AG04450 (cell line): ENCODE results near the gene CORO2B. TPM values are rescaled to one million over a fixed set of nuclear protein-coding genes. Genes with fewer than 3 reads are reported as not detected.

Experiments used
- CTCF ChIA-PET: fragments of 300-600, 350-600 bp; formaldehyde crosslinking; extraction: SDS; loops from one replicate; lab custom pipeline; 2022; ENCODE audit warnings: antibody characterized with exemption, inconsistent platforms; lab: Charles Lee
- POLR2A ChIA-PET: fragments of 350-600 bp; formaldehyde crosslinking; extraction: SDS; loops from one replicate; lab custom pipeline; 2021; ENCODE audit warnings: antibody characterized with exemption, inconsistent platforms; lab: Yijun Ruan, JAX
- DNase-seq: peaks from one replicate; pipeline ENCODE4 v3.0.0-alpha.2; 2011; ENCODE audit warnings: low read depth, low spot score
- H3K27ac ChIP-seq: one replicate; pipeline ENCODE4 v1.5.1; 2012; ENCODE audit warnings: low read depth, low read length, control low read depth
- H3K27me3 ChIP-seq: one replicate; pipeline ENCODE4 v1.6.0; 2012; ENCODE audit warnings: low read length; ENCODE audit not compliant: control insufficient read depth, insufficient read depth
- H3K4me3 ChIP-seq: 2 replicates; pipeline ENCODE4 v1.5.1; 2011; ENCODE audit warnings: mild to moderate bottlenecking, low read depth, low read length, control low read depth
- H3K9me3 ChIP-seq: 2 replicates; pipeline ENCODE4 v1.5.1; 2012; ENCODE audit warnings: low read length; ENCODE audit not compliant: control insufficient read depth, insufficient read depth
- CTCF ChIP-seq: IDR thresholded peaks from 2 replicates; pipeline ENCODE4 v1.5.1; 2011; ENCODE audit warnings: low read depth, low read length, control low read depth, inconsistent platforms
- polyA plus RNA-seq: library from polyadenylated mRNA; depleted of rRNA; stranded (reverse); fragments of >200 nt; gene quantifications from 2 replicates; pipeline ENCODE4 v1.2.3, GENCODE V29; 2011

The CORO2B gene
- polyA plus RNA-seq, 1 experiment, result 16.1 TPM

- ChIA-PET CTCF (interaction anchor here (1.0 to 3.5 kb wide), 4 partner anchors 143 to 192 kb away, joined by 3 to 50 read pairs (median 8); no protein-coding TSS in a partner anchor), POLR2A (no interaction called here)
- Histone ChIP-seq H3K27ac (no peak overlapping the region), H3K27me3 (peaks cover 22% of the 10 kb centered on the region), H3K9me3 (no peaks in the 10 kb centered on the region), H3K4me3 (no peak overlapping the region)
- no peak for TF ChIP-seq CTCF
- no peak for DNase-seq
These were observed 153.7 kb downstream of the CORO2B start for GRCh38 chr15:68732451-68732850.

GRCh38 chr15:68733666-68734065 lies 154.9 kb downstream of the CORO2B start:
- POLR2A ChIA-PET, result no interaction called here
- CTCF ChIA-PET, result no interaction called here
- Histone ChIP-seq H3K27me3 (peaks cover 22% of the 10 kb centered on the region), H3K27ac (no peak overlapping the region), H3K9me3 (no peaks in the 10 kb centered on the region), H3K4me3 (no peak overlapping the region)
- TF ChIP-seq CTCF, result no peak
- no peak for DNase-seq

- POLR2A ChIA-PET, result no interaction called here
These were observed 155.6 kb downstream of the CORO2B start for GRCh38 chr15:68734352-68734751.

GRCh38 chr15:68734881-68735280 lies 156.1 kb downstream of the CORO2B start:
- CTCF ChIA-PET, result interaction anchor here (1.4 kb wide), 1 partner anchor 190 kb away, joined by 5 read pairs; no protein-coding TSS in a partner anchor
- POLR2A ChIA-PET, result no interaction called here
- TF ChIP-seq CTCF, result no peak

More at GRCh38 chr15:68734352-68734751, 155.6 kb downstream of the CORO2B start:
- Histone ChIP-seq H3K4me3 (no peak overlapping the region), H3K27me3 (peaks cover 22% of the 10 kb centered on the region), H3K27ac (no peak overlapping the region), H3K9me3 (no peaks in the 10 kb centered on the region)
- no peak for TF ChIP-seq CTCF
- CTCF ChIA-PET, result interaction anchor here (1.4 kb wide), 1 partner anchor 191 kb away, joined by 5 read pairs; no protein-coding TSS in a partner anchor
- DNase-seq, result no peak

GRCh38 chr15:68735610-68736009 lies 156.8 kb downstream of the CORO2B start:
- TF ChIP-seq CTCF, result no peak

More at GRCh38 chr15:68734881-68735280, 156.1 kb downstream of the CORO2B start:
- no peak overlapping the region for H3K4me3 ChIP-seq
- no peak overlapping the region for H3K27ac ChIP-seq
- H3K9me3 ChIP-seq, result no peaks in the 10 kb centered on the region
- no peak for DNase-seq
- peaks cover 23% of the 10 kb centered on the region for H3K27me3 ChIP-seq

More at GRCh38 chr15:68735610-68736009, 156.8 kb downstream of the CORO2B start:
- POLR2A ChIA-PET, result no interaction called here
- CTCF ChIA-PET, result interaction anchor here (1.4 kb wide), 1 partner anchor 189 kb away, joined by 5 read pairs; no protein-coding TSS in a partner anchor
- no peak for DNase-seq
- H3K27me3 ChIP-seq, result peaks cover 28% of the 10 kb centered on the region
- no peaks in the 10 kb centered on the region for H3K9me3 ChIP-seq
- H3K27ac ChIP-seq, result no peak overlapping the region
- H3K4me3 ChIP-seq, result no peak overlapping the region
